ENCODE data around the gene PTGER3.

Gene PTGER3

GRCh38 chr1:71049951-71050598 lies 2.5 kb upstream of the PTGER3 start:
- DNase-seq = no peak

- DNase-seq = no peak
These were observed 553 bp downstream of the PTGER3 start for GRCh38 chr1:71046891-71047634.

DNA sequence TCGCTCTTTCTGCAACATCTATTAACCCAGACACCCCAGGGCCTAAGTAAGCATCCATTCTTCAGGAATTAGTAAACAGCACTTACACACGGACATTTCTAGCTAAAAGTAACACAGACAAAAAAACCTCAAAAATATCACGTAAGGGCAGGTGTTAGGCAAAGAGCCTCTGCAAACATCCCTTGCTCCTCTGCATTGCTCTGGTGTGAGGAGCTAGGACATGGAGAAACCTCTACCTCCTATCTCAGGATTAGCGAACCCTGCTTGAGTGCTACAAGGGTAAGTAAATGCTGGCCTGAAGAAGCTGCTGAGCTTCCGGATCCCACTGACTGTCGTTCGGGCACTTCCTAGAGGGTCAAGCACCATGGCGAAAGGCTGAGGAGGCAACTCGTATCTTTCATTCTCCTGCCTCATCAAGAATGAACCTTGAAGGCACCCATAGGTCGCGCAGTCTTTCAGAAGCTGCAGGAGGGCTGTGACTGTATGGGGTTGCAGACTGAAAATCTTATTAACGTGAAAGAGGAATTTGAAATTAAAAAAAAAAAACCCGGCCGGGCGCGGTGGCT lies 2.1 kb downstream of the PTGER3 start:
- no peak for DNase-seq

DNA sequence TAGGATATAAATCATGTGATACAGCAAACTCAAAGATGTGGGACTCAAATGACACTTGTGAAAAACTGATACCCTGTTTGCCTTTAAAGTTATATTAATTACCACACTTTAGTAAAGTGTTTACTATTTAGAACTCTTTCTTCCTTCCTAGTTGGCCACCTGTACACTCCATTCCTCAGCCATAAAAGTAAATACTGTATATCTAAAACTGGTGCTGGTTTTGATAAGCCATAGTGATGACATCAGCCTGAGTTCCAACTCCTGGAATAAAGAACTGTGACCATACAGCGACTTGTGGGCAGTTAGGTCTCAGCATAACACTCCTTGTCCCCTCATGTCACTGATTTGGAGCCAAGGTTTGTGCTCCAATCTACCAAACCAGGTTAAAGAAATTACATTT lies 2.8 kb downstream of the PTGER3 start:
- no peak for DNase-seq

GRCh38 chr1:71043065-71043464 lies 4.6 kb downstream of the PTGER3 start:
- DNase-seq = no peak

DNA sequence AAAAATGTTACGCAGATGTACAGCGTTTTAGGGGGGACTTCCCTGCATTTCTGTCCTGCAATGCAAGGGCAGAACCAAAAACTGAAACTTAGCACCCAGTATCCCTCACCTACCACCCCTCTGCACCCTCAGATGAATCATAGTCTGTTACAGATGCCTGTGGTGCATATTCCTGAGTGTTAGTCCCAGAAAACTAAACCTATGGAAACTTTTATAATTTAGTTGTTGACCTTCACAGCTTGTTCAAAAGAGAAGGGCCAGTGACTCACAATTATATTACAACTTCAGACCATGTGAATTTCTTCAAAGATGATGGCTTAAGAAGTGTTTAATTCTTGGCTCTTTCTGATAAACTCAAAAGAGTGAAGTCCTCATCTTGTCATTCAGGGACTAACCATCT lies 5.8 kb downstream of the PTGER3 start:
- DNase-seq = no peak

GRCh38 chr1:71039661-71040262 lies 7.9 kb downstream of the PTGER3 start:
- DNase-seq = no peak

DNA sequence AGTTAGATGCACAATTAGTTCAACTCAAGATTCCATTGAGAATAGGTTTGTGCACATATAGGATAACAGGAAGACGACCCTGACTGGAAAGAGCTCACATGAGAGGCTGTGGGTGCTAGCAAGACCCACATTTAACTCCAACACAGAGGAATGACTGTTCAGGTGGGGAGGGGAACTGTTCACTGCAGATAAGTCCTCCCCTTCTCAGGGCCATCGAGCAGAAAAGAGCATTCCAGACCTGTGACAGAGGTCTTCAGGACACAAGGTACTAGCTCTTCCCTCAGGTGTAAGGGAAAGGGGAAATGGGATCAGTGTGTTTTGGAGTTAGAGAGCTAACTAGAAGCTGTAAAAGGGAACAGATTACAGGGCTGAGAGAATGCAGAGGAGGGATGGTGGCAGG lies 8.7 kb downstream of the PTGER3 start:
- DNase-seq = no peak

DNA sequence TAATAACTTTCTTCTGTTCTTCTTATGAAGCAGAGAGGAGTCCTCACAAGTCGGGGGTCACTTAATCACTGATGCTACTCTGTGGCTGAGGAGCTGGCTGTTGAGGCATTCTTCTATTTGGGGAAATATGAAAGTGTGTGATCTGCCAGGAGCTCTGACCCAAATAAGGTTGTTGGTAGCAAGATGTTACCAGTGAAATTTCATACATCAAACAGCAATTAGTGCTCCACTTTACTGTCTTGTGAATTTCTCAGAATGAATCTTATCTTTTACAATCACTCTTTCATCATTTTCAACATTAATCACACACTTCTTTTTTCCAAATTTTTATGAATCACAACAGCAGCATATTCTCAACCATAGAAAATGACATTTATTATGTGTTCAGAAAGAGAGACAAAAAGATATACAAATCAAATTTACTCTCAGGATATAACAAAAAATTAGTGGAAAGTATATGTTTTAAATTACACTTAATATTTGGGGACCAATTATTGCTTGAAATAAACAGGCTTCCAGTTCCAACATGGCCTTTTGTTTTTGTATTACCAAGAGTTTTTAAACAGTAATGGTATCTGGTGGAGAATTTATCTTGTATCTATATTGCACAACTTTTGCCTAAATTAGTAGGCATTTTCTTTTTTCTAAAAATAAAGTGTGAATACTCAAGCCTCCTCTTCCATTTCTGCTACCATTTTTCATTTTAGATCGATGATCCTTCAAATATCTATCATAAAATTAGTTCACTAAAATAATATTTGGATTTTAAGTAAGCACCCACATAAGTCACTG lies 9.6 kb downstream of the PTGER3 start:
- DNase-seq = no peak

DNA sequence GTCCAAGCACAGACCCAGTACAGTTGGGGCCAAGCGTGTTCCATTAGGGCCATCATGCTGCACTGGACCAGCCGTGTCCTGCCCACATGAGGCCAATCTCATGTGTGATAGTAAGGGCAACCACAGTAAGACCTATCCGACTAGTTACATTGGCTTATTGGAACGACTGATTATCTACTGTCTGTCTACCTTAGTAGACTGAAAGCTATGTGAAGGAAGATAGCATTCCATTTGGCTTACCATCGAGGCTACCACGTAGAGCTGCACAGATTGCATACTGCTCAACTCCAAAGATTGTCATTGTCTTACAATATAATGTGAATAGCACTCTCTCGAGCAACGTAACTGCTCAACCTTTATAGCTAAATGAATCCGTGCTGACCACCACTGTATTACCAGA lies 10.6 kb downstream of the PTGER3 start:
- no peak for DNase-seq

DNA sequence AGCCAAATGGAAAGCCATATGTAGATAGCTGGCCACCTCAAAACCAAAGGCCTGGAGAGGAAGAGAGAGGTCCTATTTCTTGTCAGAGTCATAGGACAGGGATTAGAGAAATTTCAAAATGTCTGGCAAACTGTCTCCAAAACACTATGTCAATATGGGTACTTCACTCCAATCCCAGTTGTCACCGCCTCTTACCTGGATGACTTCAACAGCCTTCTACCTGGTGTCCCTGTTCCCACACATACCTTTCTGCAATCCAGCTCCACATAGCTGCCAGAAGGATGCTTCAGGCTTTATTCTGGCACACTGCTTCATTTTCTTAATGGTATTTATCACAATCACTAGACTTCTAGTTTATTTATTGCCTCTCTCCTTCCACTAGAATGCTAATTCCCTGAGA lies 14.5 kb downstream of the PTGER3 start:
- DNase-seq = no peak

- DNase-seq = no peak
These were observed 16.2 kb downstream of the PTGER3 start for GRCh38 chr1:71031426-71031825.

- DNase-seq = no peak
These were observed 17.6 kb downstream of the PTGER3 start for GRCh38 chr1:71030026-71030425.

- no peak for DNase-seq
These were observed 18.6 kb downstream of the PTGER3 start for GRCh38 chr1:71028981-71029380.

- DNase-seq = no peak
These were observed 19.6 kb downstream of the PTGER3 start for GRCh38 chr1:71027991-71028390.

DNA sequence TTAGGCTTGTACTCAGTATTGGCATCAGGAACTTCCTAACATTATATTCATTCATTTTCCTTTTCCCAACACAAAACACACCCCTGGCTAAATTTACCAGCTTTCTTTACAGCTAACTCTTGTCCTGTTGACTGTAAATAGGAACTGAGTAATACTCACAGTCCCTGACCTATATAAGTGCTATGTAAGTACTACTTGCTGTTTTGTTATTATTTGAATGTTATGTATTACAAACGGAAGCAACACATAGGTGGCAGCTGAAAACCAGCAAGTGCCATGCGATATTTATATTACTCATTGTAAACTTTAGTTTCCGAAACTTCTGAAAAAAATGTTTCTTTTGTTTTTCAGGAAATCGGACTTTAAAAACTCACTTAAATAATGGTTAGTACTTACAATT lies 21.5 kb downstream of the PTGER3 start:
- DNase-seq = no peak

DNA sequence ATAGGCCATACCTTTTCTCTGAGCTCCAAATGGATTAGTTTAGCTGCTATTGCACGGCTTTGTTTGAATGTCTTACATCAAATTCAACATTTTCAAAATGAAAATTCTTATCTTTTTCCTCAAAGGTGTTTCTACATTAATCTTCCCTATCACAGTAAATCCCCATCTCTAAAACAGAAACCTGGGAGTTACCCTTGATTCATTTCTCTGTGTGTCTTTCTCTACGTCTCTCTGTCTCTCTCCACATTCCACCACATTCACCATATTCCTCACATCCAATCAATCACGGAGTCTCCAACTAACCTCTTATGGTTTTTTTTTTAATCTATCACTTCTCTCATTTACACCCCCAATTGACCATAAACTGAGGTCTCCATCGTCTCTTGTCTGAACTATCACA lies 24.1 kb downstream of the PTGER3 start:
- DNase-seq = no peak

- DNase-seq = no peak
These were observed 28.2 kb downstream of the PTGER3 start for GRCh38 chr1:71019233-71019969.

- DNase-seq = no peak
These were observed 28.8 kb downstream of the PTGER3 start for GRCh38 chr1:71018791-71019190.

GRCh38 chr1:71015745-71016144 lies 31.9 kb downstream of the PTGER3 start:
- DNase-seq = no peak

DNA sequence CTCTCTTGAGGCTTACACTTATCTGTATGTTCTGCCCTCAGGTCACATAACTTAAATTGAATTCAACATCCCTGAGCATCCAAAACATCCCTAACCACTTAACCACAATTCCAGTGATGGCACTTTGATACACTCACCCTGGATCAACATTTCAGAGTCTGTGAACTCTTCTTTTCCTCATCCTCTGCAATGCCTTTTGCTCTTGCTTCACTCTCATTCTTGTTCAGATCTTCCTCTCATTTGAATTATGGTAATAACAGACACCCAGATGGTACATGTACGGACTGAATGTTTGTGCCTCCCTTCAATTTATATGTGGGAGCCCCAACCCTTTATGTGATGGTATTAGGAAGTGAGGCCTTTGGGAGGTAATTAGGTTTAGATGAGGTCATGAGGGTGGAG lies 33.4 kb downstream of the PTGER3 start:
- no peak for DNase-seq

DNA sequence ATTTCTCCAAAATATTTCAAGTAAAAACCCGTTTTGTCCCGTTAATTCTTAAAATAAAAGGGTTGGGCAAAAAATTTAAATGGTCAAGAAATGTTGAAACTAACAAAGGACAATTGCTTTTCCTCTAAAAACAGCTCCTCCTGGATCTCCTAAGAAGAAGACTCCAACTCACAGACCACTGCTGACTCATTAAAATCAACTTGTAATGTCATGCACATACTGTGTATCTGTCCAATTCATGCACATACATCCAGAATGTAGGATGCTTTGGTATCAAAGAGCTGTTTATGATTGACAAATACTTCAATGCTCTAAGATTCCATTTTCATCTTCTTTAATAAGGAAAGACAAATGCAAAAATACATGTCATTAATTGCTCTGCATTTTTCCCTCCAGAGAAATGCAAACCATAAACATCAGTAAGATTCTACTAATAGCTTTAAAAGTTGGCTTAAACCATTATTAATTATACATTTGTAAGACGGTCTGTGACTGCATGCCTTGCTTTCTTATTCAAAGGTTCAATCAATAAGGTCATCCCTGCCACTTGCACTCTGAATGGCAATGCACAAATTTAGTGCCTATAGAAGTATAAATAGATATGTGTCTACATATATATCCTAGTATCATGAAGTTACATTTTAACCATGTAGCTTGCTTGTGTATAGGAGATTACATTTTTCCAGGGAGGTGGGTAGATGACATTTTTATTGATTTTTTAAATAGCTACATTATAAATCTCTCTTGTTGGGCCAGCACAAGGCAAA lies 44.7 kb downstream of the PTGER3 start:
- no peak for DNase-seq

All from left hindlimb (tissue), 1 donor.